ENCODE data around the gene TNFSF18. TPM values are rescaled to one million over a fixed set of nuclear protein-coding genes. Genes with fewer than 3 reads are reported as not detected.

TNFSF18 gene
- total and polyA plus RNA-seq, 2 of the 4 experiments (the other 2 are of a cell fraction), result 0.12 to 0.18 TPM

DNA sequence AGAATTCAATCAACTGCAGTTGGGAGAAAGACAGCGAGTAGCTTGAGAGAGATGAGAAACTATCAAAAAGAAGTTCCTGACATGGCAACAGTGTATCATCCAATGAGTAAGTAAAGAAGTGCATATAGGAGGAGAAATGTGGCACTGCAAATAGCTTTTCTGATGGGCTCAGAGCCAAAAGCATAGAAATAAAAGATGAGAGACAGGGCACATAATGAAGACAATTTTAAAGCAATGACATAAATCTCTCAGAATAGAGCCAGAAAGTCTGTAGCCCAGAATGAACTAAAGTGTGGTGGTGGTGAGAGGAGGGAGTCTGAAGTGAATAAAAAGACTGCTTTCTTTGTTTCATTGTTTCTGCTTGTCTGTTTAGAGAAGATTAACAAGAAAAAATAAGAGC is 34.3 kb downstream of the TNFSF18 start:
- Histone ChIP-seq H3K9me1 (ENCODE audit: insufficient read depth, low read length) (no peaks in the 10 kb centered on the region), H3K27ac (ENCODE audit: insufficient read depth, low read length) (no peak overlapping the region), H3K9me3 (ENCODE audit: control insufficient read depth, insufficient read depth, low read length) (no peaks in the 10 kb centered on the region), H2BK120ac (ENCODE audit: low read depth, low read length) (no peak overlapping the region), H4K5ac (ENCODE audit: low read depth, low read length) (no peak overlapping the region), H4K20me1 (ENCODE audit: insufficient read depth, low read length) (no peaks in the 10 kb centered on the region), H3K18ac (ENCODE audit: low read depth, low read length) (no peak overlapping the region), H3K4me2 (ENCODE audit: low read depth, low read length) (no peak overlapping the region), H3K4me3 (ENCODE audit: insufficient read depth, low read depth, low read length) (no peak overlapping the region), H3K14ac (replicated peaks; ENCODE audit: low read depth, low read length) (no peak overlapping the region), H3K4ac (ENCODE audit: low read depth, low read length) (no peak overlapping the region), H3K23ac (ENCODE audit: low read depth, low read length) (no peak overlapping the region), H3K36me3 (ENCODE audit: control insufficient read depth, insufficient read depth, low read length) (no peaks in the 10 kb centered on the region), H2AFZ (replicated peaks; ENCODE audit: low read length, poor library complexity) (no peak overlapping the region), H3K9ac (ENCODE audit: low read depth, low read length) (no peak overlapping the region), H3K56ac (ENCODE audit: extremely low read depth, insufficient read depth, low read length) (no peak overlapping the region), H3K27me3 (ENCODE audit: control insufficient read depth, insufficient read depth, low read length) (no peaks in the 10 kb centered on the region), H4K91ac (ENCODE audit: insufficient read depth, low read depth, low read length) (no peak overlapping the region), H3K4me1 (ENCODE audit: control insufficient read depth, insufficient read depth, low read length) (no peaks in the 10 kb centered on the region), H2AK5ac (ENCODE audit: low read depth, low read length) (no peak overlapping the region), H2BK15ac (ENCODE audit: low read depth, low read length) (no peak overlapping the region), H3K79me1 (ENCODE audit: low read depth in 1 of 2, low read length in 2 of 2) (no peaks in the 10 kb centered on the region), H4K8ac (ENCODE audit: low read depth in 2 of 2, low read length in 2 of 2) (no peak overlapping the region), H2BK5ac (ENCODE audit: low read depth, low read length, poor library complexity, severe bottlenecking) (no peak overlapping the region), H2AK9ac (replicated peaks; ENCODE audit: low read depth, low read length, poor library complexity) (no peak overlapping the region), H2BK20ac (ENCODE audit: low read depth, low read length) (no peak overlapping the region)
- in situ Hi-C loops (cut with MboI; ENCODE audit: low sequenced_read_pairs) (no loop called here), dilution Hi-C loops (cut with HindIII; ENCODE audit: low sequenced_read_pairs, unreplicated experiment) (no loop called here), intact Hi-C loops (cut with micrococcal nuclease) (no loop called here)
- no peak for TF ChIP-seq RCOR1 (IDR thresholded peaks at IDR 0.05; ENCODE audit: insufficient replicate concordance, low read length)
- TF ChIP-seq MAFK (IDR thresholded peaks at IDR 0.05; ENCODE audit: low read depth, low read length), result no peak
- TF ChIP-seq, protein P1, sequence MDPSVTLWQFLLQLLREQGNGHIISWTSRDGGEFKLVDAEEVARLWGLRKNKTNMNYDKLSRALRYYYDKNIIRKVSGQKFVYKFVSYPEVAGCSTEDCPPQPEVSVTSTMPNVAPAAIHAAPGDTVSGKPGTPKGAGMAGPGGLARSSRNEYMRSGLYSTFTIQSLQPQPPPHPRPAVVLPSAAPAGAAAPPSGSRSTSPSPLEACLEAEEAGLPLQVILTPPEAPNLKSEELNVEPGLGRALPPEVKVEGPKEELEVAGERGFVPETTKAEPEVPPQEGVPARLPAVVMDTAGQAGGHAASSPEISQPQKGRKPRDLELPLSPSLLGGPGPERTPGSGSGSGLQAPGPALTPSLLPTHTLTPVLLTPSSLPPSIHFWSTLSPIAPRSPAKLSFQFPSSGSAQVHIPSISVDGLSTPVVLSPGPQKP (IDR thresholded peaks at IDR 0.05; ENCODE audit: borderline replicate concordance, low read depth, low read length), result no peak
- no peak for TF ChIP-seq POLR2A (IDR thresholded peaks at IDR 0.05; ENCODE audit: low read depth, low read length)
- no peak for TF ChIP-seq NFE2L2 (IDR thresholded peaks at IDR 0.05; ENCODE audit: low read depth, low read length)
- no peak for TF ChIP-seq RFX5 (IDR thresholded peaks at IDR 0.05; ENCODE audit: low read depth, low read length)
- no peak for TF ChIP-seq MAZ (IDR thresholded peaks at IDR 0.05; ENCODE audit: borderline replicate concordance, low read depth, low read length)
- TF ChIP-seq, protein P2, sequence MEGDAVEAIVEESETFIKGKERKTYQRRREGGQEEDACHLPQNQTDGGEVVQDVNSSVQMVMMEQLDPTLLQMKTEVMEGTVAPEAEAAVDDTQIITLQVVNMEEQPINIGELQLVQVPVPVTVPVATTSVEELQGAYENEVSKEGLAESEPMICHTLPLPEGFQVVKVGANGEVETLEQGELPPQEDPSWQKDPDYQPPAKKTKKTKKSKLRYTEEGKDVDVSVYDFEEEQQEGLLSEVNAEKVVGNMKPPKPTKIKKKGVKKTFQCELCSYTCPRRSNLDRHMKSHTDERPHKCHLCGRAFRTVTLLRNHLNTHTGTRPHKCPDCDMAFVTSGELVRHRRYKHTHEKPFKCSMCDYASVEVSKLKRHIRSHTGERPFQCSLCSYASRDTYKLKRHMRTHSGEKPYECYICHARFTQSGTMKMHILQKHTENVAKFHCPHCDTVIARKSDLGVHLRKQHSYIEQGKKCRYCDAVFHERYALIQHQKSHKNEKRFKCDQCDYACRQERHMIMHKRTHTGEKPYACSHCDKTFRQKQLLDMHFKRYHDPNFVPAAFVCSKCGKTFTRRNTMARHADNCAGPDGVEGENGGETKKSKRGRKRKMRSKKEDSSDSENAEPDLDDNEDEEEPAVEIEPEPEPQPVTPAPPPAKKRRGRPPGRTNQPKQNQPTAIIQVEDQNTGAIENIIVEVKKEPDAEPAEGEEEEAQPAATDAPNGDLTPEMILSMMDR (conservative IDR thresholded peaks at IDR 0.05; ENCODE audit: low read depth, low read length), result no peak
- no peak for TF ChIP-seq RAD21 (IDR thresholded peaks at IDR 0.05; ENCODE audit: low read length)
- no peak for TF ChIP-seq FOS (IDR thresholded peaks at IDR 0.05; ENCODE audit: low read depth, low read length)
- no peak for TF ChIP-seq BHLHE40 (IDR thresholded peaks at IDR 0.05; ENCODE audit: low read depth, low read length)
- TF ChIP-seq, protein P3, sequence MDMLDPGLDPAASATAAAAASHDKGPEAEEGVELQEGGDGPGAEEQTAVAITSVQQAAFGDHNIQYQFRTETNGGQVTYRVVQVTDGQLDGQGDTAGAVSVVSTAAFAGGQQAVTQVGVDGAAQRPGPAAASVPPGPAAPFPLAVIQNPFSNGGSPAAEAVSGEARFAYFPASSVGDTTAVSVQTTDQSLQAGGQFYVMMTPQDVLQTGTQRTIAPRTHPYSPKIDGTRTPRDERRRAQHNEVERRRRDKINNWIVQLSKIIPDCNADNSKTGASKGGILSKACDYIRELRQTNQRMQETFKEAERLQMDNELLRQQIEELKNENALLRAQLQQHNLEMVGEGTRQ (IDR thresholded peaks at IDR 0.05; ENCODE audit: low read depth, low read length), result no peak
- no peak for TF ChIP-seq MXI1 (IDR thresholded peaks at IDR 0.05; ENCODE audit: borderline replicate concordance, low read depth, low read length)
- no peak for TF ChIP-seq CHD1 (IDR thresholded peaks at IDR 0.05; ENCODE audit: low read depth, low read length)
- no peak for TF ChIP-seq CEBPB (IDR thresholded peaks at IDR 0.05; ENCODE audit: low read depth, low read length)
- TF ChIP-seq SMC3 (IDR thresholded peaks at IDR 0.05; ENCODE audit: low read depth, low read length), result no peak
- ATAC-seq (ENCODE audit: low read depth) (no peak), DNase-seq (no peak)
- ChIA-PET CTCF (no interaction called here), POLR2A (ENCODE audit: unreplicated experiment) (no interaction called here)
- no TSS peak for BruUV-seq (replicated peaks)
- no CpG with 5 or more reads among the region's 1 CpG for WGBS, 2 experiments (ENCODE audit: extremely low coverage in 2 of 2, insufficient read length in 1 of 2)
